K562 (cell line): ENCODE data around the gene PPIL4. TPM values are rescaled to one million over a fixed set of nuclear protein-coding genes. Genes with fewer than 3 reads are reported as not detected.

Experiments
- BHLHE40 ChIP-seq: IDR thresholded peaks from 2 replicates; pipeline ENCODE4 v1.6.1; 2011; ENCODE audit warnings: low read length, improper control_type of control experiment
- FOXP4 ChIP-seq: sonication (generic); formaldehyde crosslinking; IDR thresholded peaks from 2 replicates; pipeline ENCODE4 v1.8.0; 2022; ENCODE audit warnings: mild to moderate bottlenecking, missing genetic modification reagents, borderline replicate concordance
- HDAC8 ChIP-seq: fragments of 450-650 bp; IDR thresholded peaks from 2 replicates; pipeline ENCODE4 v1.6.1; 2016; ENCODE audit warnings: mild to moderate bottlenecking, missing genetic modification characterization, moderate library complexity, missing compliant biosample characterization
- HNRNPH1 ChIP-seq: fragments of 200-400 bp; formaldehyde crosslinking; optimal IDR thresholded peaks from 2 replicates; pipeline ENCODE3; 2017; ENCODE audit warnings: low read depth, mild to moderate bottlenecking, low read length, moderate library complexity
- HNRNPL ChIP-seq: fragments of 200-400 bp; formaldehyde crosslinking; IDR thresholded peaks from 2 replicates; pipeline ENCODE4 v1.6.1; 2017; ENCODE audit warnings: low read depth, mild to moderate bottlenecking, low read length
- KLF1 ChIP-seq: fragments of 450-650 bp; IDR thresholded peaks from 2 replicates; pipeline ENCODE4 v1.6.1; 2016; ENCODE audit warnings: missing genetic modification characterization, missing compliant biosample characterization
- KLF6 ChIP-seq: fragments of 250-450 bp; sonication (Bioruptor Pico); IDR thresholded peaks from 2 replicates; pipeline ENCODE4 v1.4.0; 2020; ENCODE audit warnings: mild to moderate bottlenecking, moderate library complexity, borderline replicate concordance
- LEF1 ChIP-seq: fragments of 450-650 bp; IDR thresholded peaks from 2 replicates; pipeline ENCODE4 v1.6.1; 2016; ENCODE audit warnings: mild to moderate bottlenecking
- NFE2L1 ChIP-seq: fragments of 450-650 bp; IDR thresholded peaks from 2 replicates; pipeline ENCODE4 v1.6.1; 2016; ENCODE audit warnings: missing genetic modification characterization, low read depth, mild to moderate bottlenecking, missing compliant biosample characterization, moderate library complexity, borderline replicate concordance
- PHB2 ChIP-seq: fragments of 450-650 bp; IDR thresholded peaks from 2 replicates; pipeline ENCODE4 v1.6.1; 2017; ENCODE audit warnings: low read depth
- RCOR1 ChIP-seq, 2 experiments: IDR thresholded peaks; 2 replicates each; pipeline ENCODE4 v1.6.1; 2012; ENCODE audit warnings: low read depth in 2 of 2, low read length in 2 of 2, borderline replicate concordance in 1 of 2, improper control_type of control experiment in 1 of 2
- SP2 ChIP-seq: IDR thresholded peaks from 2 replicates; pipeline ENCODE4 v1.6.1; 2011; ENCODE audit warnings: mild to moderate bottlenecking, low read depth, low read length, moderate library complexity; ENCODE audit not compliant: poor library complexity, severe bottlenecking; ENCODE audit errors: extremely low read depth
- ZBTB2 ChIP-seq: fragments of 450-650 bp; IDR thresholded peaks from 2 replicates; pipeline ENCODE4 v1.6.1; 2016; ENCODE audit warnings: antibody characterized with exemption
- ZNF395 ChIP-seq: fragments of 200-800 bp; sonication (Bioruptor generic); IDR thresholded peaks from 2 replicates; pipeline ENCODE4 v1.6.1; 2017; ENCODE audit warnings: missing genetic modification characterization, missing compliant biosample characterization
- ZNF77 ChIP-seq: fragments of 250-450 bp; sonication (Bioruptor Pico); IDR thresholded peaks from 2 replicates; pipeline ENCODE4 v1.5.0; 2020
- polyA plus RNA-seq, 8 experiments: library from polyadenylated mRNA; depleted of rRNA in 4 of 8; stranded (reverse) in 5 of 8; unstranded in 3 of 8; fragments of >200 nt; fragmentation: Nextera tagmentation in 2 of 8; fragmentation: Illumina TruSeq in 1 of 8; extraction: Ambion mirVana in 2 of 8; extraction: Trizol in 1 of 8; gene quantifications; 2 replicates each; pipeline versions ENCODE4 v1.2.1 to v1.2.3, GENCODE V29; 2011 to 2014; ENCODE audit warnings: inconsistent platforms in 1 of 8, missing spikeins in 1 of 8
- total RNA-seq, 7 experiments: library from RNA; depleted of rRNA in 6 of 7; stranded (reverse); fragments of >200 nt in 6 of 7; fragmentation: Illumina TruSeq in 2 of 7; extraction: Trizol in 2 of 7; gene quantifications; 2 replicates each; pipeline versions ENCODE4 v1.2.1 to v1.2.3, GENCODE V29; 2011 to 2021; ENCODE audit warnings: low replicate concordance in 1 of 7
- TF ChIP-seq, protein P1 (sequence below): fragments of 250-450 bp; sonication (Bioruptor Pico); IDR thresholded peaks from 2 replicates; pipeline ENCODE4 v1.4.0; 2020

PPIL4 gene
- total and polyA plus RNA-seq, 9 of the 15 experiments (the other 6 are each of a cell fraction or from before 2014, with no cell fraction given) = 14.5 to 55.2 (median 45.9) TPM

DNA sequence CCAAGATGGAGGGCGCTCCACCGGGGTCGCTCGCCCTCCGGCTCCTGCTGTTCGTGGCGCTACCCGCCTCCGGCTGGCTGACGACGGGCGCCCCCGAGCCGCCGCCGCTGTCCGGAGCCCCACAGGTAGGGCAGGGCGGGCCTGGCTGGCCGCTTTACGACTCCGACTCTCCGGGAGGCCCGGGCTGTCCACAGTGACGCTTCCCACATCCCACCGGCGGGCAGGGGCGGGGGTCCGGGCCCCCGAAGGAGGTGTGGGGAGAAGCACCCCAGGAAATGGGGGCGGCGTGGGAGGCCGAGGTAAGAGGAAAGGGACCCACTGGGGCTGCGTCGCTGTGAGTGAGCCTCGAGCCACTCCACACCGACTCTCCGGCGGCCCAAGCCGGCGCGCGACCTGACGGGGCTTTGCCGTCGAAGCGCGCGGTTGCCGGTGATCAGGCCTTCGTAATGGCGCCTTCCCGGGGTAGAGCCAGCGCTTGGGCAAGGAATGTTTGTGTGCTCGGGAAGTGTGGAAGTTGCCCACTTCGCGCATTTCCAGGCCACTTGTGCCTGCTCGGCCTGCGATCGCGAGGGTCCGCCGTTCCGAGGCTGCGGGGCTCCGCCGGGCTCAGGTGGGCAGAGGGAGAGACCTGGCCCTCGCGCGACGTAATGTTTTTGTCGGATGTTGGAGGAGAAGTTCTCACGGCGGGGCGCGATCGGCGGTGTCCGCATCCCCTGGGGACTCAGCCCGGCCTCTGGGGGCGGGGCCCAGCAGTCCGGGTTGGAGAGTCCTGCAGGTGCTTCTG is 20.8 kb upstream of the PPIL4 start (continued):
- TF ChIP-seq ZBTB2 (no peak; the same call in 1 of the 2 replicates), PHB2 (no peak), HDAC8 (tag) (no peak), KLF1 (tag) (0 out of 2 replicates have a peak, but pooled peaks have one; percentile 34), SP2 (no peak), LEF1 (no peak), HNRNPL (peak; percentile 43; the same call in 1 of the 2 replicates), RCOR1 (IDR thresholded peaks at IDR 0.05; ENCODE audit: borderline replicate concordance in 1 of 2, low read depth in 2 of 2, low read length in 2 of 2) (0 out of 4 replicates have a peak, but pooled peaks of 1 of the 2 experiments have one; percentile 23), KLF6 (CRISPR knock-in tag) (no peak), NFE2L1 (no peak), ZNF77 (CRISPR knock-in tag) (no peak), FOXP4 (CRISPR knock-in tag) (peak; percentile 87), HNRNPH1 (no peak), ZNF395 (no peak), BHLHE40 (no peak)
- TF ChIP-seq, protein P1, sequence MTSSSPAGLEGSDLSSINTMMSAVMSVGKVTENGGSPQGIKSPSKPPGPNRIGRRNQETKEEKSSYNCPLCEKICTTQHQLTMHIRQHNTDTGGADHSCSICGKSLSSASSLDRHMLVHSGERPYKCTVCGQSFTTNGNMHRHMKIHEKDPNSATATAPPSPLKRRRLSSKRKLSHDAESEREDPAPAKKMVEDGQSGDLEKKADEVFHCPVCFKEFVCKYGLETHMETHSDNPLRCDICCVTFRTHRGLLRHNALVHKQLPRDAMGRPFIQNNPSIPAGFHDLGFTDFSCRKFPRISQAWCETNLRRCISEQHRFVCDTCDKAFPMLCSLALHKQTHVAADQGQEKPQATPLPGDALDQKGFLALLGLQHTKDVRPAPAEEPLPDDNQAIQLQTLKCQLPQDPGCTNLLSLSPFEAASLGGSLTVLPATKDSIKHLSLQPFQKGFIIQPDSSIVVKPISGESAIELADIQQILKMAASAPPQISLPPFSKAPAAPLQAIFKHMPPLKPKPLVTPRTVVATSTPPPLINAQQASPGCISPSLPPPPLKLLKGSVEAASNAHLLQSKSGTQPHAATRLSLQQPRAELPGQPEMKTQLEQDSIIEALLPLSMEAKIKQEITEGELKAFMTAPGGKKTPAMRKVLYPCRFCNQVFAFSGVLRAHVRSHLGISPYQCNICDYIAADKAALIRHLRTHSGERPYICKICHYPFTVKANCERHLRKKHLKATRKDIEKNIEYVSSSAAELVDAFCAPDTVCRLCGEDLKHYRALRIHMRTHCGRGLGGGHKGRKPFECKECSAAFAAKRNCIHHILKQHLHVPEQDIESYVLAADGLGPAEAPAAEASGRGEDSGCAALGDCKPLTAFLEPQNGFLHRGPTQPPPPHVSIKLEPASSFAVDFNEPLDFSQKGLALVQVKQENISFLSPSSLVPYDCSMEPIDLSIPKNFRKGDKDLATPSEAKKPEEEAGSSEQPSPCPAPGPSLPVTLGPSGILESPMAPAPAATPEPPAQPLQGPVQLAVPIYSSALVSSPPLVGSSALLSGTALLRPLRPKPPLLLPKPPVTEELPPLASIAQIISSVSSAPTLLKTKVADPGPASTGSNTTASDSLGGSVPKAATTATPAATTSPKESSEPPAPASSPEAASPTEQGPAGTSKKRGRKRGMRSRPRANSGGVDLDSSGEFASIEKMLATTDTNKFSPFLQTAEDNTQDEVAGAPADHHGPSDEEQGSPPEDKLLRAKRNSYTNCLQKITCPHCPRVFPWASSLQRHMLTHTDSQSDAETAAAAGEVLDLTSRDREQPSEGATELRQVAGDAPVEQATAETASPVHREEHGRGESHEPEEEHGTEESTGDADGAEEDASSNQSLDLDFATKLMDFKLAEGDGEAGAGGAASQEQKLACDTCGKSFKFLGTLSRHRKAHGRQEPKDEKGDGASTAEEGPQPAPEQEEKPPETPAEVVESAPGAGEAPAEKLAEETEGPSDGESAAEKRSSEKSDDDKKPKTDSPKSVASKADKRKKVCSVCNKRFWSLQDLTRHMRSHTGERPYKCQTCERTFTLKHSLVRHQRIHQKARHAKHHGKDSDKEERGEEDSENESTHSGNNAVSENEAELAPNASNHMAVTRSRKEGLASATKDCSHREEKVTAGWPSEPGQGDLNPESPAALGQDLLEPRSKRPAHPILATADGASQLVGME (CRISPR knock-in tag) = 0 out of 2 replicates have a peak, but pooled peaks have one; percentile 27
